SU-DHL-6 (cell line): ENCODE measurements around the gene NLRP3.

Source experiments
- EZH2phosphoT487 ChIP-seq: fragments of 200-600 bp; sonication (generic), shearing (Covaris generic); conservative IDR thresholded peaks from 2 replicates; pipeline ENCODE4 v1.6.1; 2018; ENCODE audit warnings: mild to moderate bottlenecking, antibody characterized with exemption, low read length, moderate library complexity, mixed read lengths
- TF ChIP-seq, protein P1 (sequence below): fragments of 200-600 bp; sonication (generic); IDR thresholded peaks from one replicate; pipeline ENCODE4 v1.5.1; 2017; ENCODE audit warnings: antibody characterized with exemption, mild to moderate bottlenecking, low read length, moderate library complexity; ENCODE audit not compliant: insufficient read depth, poor library complexity, severe bottlenecking

DNA sequence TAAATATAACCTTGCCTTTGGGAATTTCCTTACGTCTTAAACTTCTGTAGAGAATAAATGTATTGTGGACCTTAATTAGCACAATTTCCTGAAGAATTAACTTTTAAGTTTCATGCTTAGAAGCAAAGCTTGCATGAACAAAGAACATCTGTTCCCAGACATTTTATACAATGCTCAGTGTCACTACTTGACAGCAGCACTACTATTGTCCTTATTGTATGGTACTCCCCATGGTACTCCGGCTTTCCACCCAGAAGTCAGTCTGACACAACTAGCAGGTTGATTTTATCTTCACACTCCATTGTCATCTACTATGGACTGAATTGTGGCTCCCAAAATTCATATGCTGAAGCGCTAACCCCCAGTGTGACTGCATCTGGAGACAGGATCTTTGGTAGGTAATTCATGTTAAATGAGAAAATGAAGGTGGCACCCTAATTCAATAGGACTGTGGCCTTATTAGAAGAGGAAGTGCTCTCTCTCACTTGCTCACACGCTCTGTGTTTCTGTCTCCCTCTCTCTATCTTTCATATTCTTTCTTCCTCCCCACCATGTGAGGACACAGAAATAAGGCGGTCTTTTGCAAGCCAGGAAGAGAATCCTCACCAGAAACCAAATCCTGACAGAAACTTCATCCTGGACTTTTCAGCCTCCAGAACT, 52.6 kb downstream of the NLRP3 start:
- TF ChIP-seq, protein P1, sequence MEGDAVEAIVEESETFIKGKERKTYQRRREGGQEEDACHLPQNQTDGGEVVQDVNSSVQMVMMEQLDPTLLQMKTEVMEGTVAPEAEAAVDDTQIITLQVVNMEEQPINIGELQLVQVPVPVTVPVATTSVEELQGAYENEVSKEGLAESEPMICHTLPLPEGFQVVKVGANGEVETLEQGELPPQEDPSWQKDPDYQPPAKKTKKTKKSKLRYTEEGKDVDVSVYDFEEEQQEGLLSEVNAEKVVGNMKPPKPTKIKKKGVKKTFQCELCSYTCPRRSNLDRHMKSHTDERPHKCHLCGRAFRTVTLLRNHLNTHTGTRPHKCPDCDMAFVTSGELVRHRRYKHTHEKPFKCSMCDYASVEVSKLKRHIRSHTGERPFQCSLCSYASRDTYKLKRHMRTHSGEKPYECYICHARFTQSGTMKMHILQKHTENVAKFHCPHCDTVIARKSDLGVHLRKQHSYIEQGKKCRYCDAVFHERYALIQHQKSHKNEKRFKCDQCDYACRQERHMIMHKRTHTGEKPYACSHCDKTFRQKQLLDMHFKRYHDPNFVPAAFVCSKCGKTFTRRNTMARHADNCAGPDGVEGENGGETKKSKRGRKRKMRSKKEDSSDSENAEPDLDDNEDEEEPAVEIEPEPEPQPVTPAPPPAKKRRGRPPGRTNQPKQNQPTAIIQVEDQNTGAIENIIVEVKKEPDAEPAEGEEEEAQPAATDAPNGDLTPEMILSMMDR: no peak
- no peak for TF ChIP-seq EZH2phosphoT487
